SHP77 (cell line): ENCODE data around the gene KATNAL1.
A peak's percentile ranks its signal among the peaks of the same experiment; 100 is the strongest.

Experiments used
- DNase-seq, 2 experiments: peaks; one replicate each; lab custom pipeline; 2025; lab: John Stamatoyannopoulos, UW

The KATNAL1 gene

GRCh38 chr13:30332456-30333143 lies 25.2 kb upstream of the KATNAL1 start:
- no peak for DNase-seq

GRCh38 chr13:30331331-30331771 lies 24.0 kb upstream of the KATNAL1 start:
- DNase-seq = no peak

- DNase-seq = no peak
These were observed 21.7 kb upstream of the KATNAL1 start for GRCh38 chr13:30329009-30329585.

- no peak for DNase-seq
These were observed 18.3 kb upstream of the KATNAL1 start for GRCh38 chr13:30325668-30326067.

GRCh38 chr13:30323524-30323923 lies 16.2 kb upstream of the KATNAL1 start:
- no peak for DNase-seq

GRCh38 chr13:30322428-30322827 lies 15.1 kb upstream of the KATNAL1 start:
- DNase-seq = no peak

GRCh38 chr13:30321256-30321655 lies 13.9 kb upstream of the KATNAL1 start:
- no peak for DNase-seq

- DNase-seq = no peak
These were observed 12.3 kb upstream of the KATNAL1 start for GRCh38 chr13:30319655-30320054.

GRCh38 chr13:30319130-30319529 lies 11.8 kb upstream of the KATNAL1 start:
- DNase-seq = no peak

- DNase-seq = no peak
These were observed 10.7 kb upstream of the KATNAL1 start for GRCh38 chr13:30318026-30318425.

GRCh38 chr13:30314562-30314961 lies 7.2 kb upstream of the KATNAL1 start:
- DNase-seq = no peak

- DNase-seq = no peak
These were observed 6.7 kb upstream of the KATNAL1 start for GRCh38 chr13:30314069-30314468.

GRCh38 chr13:30313311-30313710 lies 6.0 kb upstream of the KATNAL1 start:
- DNase-seq = no peak

GRCh38 chr13:30312904-30313303 lies 5.6 kb upstream of the KATNAL1 start:
- no peak for DNase-seq

GRCh38 chr13:30308548-30308947 lies 1.2 kb upstream of the KATNAL1 start:
- DNase-seq = no peak

GRCh38 chr13:30307971-30308290 lies 580 bp upstream of the KATNAL1 start:
- no peak for DNase-seq

- peak; percentile 78 to 87 for DNase-seq
These were observed 573 bp downstream of the KATNAL1 start for GRCh38 chr13:30306762-30307193.

- DNase-seq = no peak
These were observed 1.8 kb downstream of the KATNAL1 start for GRCh38 chr13:30305456-30305970.

- DNase-seq = no peak
These were observed 4.1 kb downstream of the KATNAL1 start for GRCh38 chr13:30303269-30303668.

GRCh38 chr13:30301827-30302226 lies 5.5 kb downstream of the KATNAL1 start:
- DNase-seq = no peak

- DNase-seq = no peak
These were observed 6.8 kb downstream of the KATNAL1 start for GRCh38 chr13:30300596-30300995.

- DNase-seq = no peak
These were observed 7.6 kb downstream of the KATNAL1 start for GRCh38 chr13:30299786-30300185.

- no peak for DNase-seq
These were observed 12.2 kb downstream of the KATNAL1 start for GRCh38 chr13:30295116-30295515.

- DNase-seq = no peak
These were observed 13.3 kb downstream of the KATNAL1 start for GRCh38 chr13:30294004-30294403.
